H1 (cell line): Measurements from ENCODE around the gene LYPD6. TPM values are rescaled to one million over a fixed set of nuclear protein-coding genes. Genes with fewer than 3 reads are reported as not detected.

ENCODE experiments used
- CTCF ChIA-PET: fragments of 300-600 bp; sonication (Branson Sonifier 250); formaldehyde crosslinking; loops from one replicate; lab custom pipeline; 2021; ENCODE audit not compliant: partially characterized antibody; lab: Charles Lee
- POLR2A ChIA-PET: fragments of 300-600 bp; sonication (Branson Sonifier 250); formaldehyde crosslinking; loops from one replicate; lab custom pipeline; 2021; ENCODE audit warnings: inconsistent platforms; ENCODE audit not compliant: partially characterized antibody; lab: Charles Lee
- DNase-seq, 2 experiments: peaks; one replicate each; pipeline versions ENCODE4 v3.0.0 to v3.0.0-alpha.2; 2010 to 2022; ENCODE audit warnings: low spot score in 2 of 2, low read depth in 1 of 2, mixed read lengths in 1 of 2
- FAIRE-seq: peaks from 2 replicates; lab custom pipeline; 2011; peaks lifted over from hg19 to GRCh38; lab: Jason Lieb, UNC
- H2AFZ ChIP-seq: 2 replicates; pipeline ENCODE4 v1.8.1; 2012; ENCODE audit warnings: low read length, inconsistent platforms
- H2AK5ac ChIP-seq: 2 replicates; pipeline ENCODE4 v1.6.1; 2013; ENCODE audit warnings: low read depth, low read length
- H2BK120ac ChIP-seq: replicated peaks from 2 replicates; pipeline ENCODE3; 2013; ENCODE audit warnings: low read depth, low read length, inconsistent platforms
- H2BK12ac ChIP-seq: 2 replicates; pipeline ENCODE4 v1.6.1; 2013; ENCODE audit warnings: low read depth, low read length
- H2BK15ac ChIP-seq: 2 replicates; pipeline ENCODE4 v1.6.1; 2013; ENCODE audit warnings: low read length
- H2BK20ac ChIP-seq: 2 replicates; pipeline ENCODE4 v1.6.1; 2013; ENCODE audit warnings: low read length
- H2BK5ac ChIP-seq: 2 replicates; pipeline ENCODE4 v1.6.1; 2013; ENCODE audit warnings: low read depth, low read length
- H3K14ac ChIP-seq: 2 replicates; pipeline ENCODE4 v1.6.1; 2013; ENCODE audit warnings: inconsistent platforms; ENCODE audit not compliant: insufficient read length
- H3K18ac ChIP-seq: 2 replicates; pipeline ENCODE4 v1.6.1; 2013; ENCODE audit warnings: low read length; ENCODE audit errors: extremely low read depth
- H3K23ac ChIP-seq: 2 replicates; pipeline ENCODE4 v1.6.1; 2013; ENCODE audit warnings: inconsistent platforms; ENCODE audit not compliant: insufficient read length
- H3K23me2 ChIP-seq: 2 replicates; pipeline ENCODE4 v1.6.1; 2013; ENCODE audit warnings: low read depth, low read length
- H3K27ac ChIP-seq: 2 replicates; pipeline ENCODE4 v1.6.1; 2011; ENCODE audit warnings: low read depth, low read length, inconsistent platforms
- H3K27me3 ChIP-seq, 4 experiments: replicated peaks in 1 of 4; 1 replicate in 1 of 4; 2 replicates in 3 of 4; pipeline versions ENCODE4 v1.6.1 to v1.8.1; 2011 to 2013; ENCODE audit warnings: low read length in 3 of 4, mild to moderate bottlenecking in 3 of 4, inconsistent platforms in 2 of 4, mixed read lengths in 2 of 4, moderate library complexity in 1 of 4; ENCODE audit not compliant: control insufficient read depth in 3 of 4, insufficient read depth in 3 of 4; ENCODE audit errors: extremely low read depth in 1 of 4
- H3K36me3 ChIP-seq, 4 experiments: 2 replicates each; pipeline versions ENCODE4 v1.6.1 to v1.8.1; 2011 to 2013; ENCODE audit warnings: mild to moderate bottlenecking in 4 of 4, low read length in 3 of 4, moderate library complexity in 2 of 4, control low read depth in 1 of 4, inconsistent platforms in 1 of 4; ENCODE audit not compliant: insufficient read depth in 4 of 4, control insufficient read depth in 2 of 4
- H3K4ac ChIP-seq: replicated peaks from 2 replicates; pipeline ENCODE3; 2013; ENCODE audit warnings: low read length, low read depth, mixed read lengths, inconsistent platforms; ENCODE audit not compliant: insufficient read length
- H3K4me1 ChIP-seq, 4 experiments: replicated peaks in 1 of 4; 1 replicate in 1 of 4; 2 replicates in 3 of 4; pipeline versions ENCODE4 v1.6.1 to v1.8.1; 2011 to 2013; ENCODE audit warnings: low read length in 3 of 4, inconsistent platforms in 2 of 4, mixed read lengths in 1 of 4; ENCODE audit not compliant: insufficient read depth in 4 of 4, control insufficient read depth in 3 of 4
- H3K4me2 ChIP-seq, 2 experiments: 2 replicates each; pipeline versions ENCODE4 v1.6.1 to v1.8.1; 2011 to 2013; ENCODE audit warnings: low read depth in 2 of 2, low read length in 2 of 2, control low read depth in 1 of 2, inconsistent platforms in 1 of 2, mild to moderate bottlenecking in 1 of 2; ENCODE audit not compliant: insufficient read depth in 1 of 2
- H3K4me3 ChIP-seq, 4 experiments: fragments of 200-600, 300-600 bp in 1 of 4; sonication (generic), shearing (Covaris generic), sonication (Bioruptor Twin) in 1 of 4; 2 replicates each; pipeline versions ENCODE4 v1.5.1 to v1.8.1; 2011 to 2016; ENCODE audit warnings: low read length in 4 of 4, low read depth in 3 of 4, control low read depth in 2 of 4, inconsistent platforms in 2 of 4, mild to moderate bottlenecking in 2 of 4, mixed read lengths in 1 of 4, moderate library complexity in 1 of 4; ENCODE audit not compliant: insufficient read depth in 2 of 4; ENCODE audit errors: extremely low read depth in 1 of 4
- H3K56ac ChIP-seq: replicated peaks from 2 replicates; pipeline ENCODE3; 2013; ENCODE audit warnings: low read depth, mild to moderate bottlenecking, mixed read lengths, low read length, inconsistent platforms; ENCODE audit not compliant: insufficient read length
- H3K79me1 ChIP-seq: 2 replicates; pipeline ENCODE4 v1.6.1; 2013; ENCODE audit warnings: low read depth, low read length, control low read depth
- H3K79me2 ChIP-seq, 2 experiments: 2 replicates each; pipeline versions ENCODE4 v1.6.1 to v1.8.1; 2012 to 2013; ENCODE audit warnings: low read length in 2 of 2, mild to moderate bottlenecking in 2 of 2, inconsistent platforms in 1 of 2; ENCODE audit not compliant: insufficient read depth in 2 of 2, control insufficient read depth in 1 of 2
- H3K9ac ChIP-seq, 4 experiments: replicated peaks in 1 of 4; 1 replicate in 1 of 4; 2 replicates in 3 of 4; pipeline versions ENCODE4 v1.6.1 to v1.8.1; 2011 to 2013; ENCODE audit warnings: low read depth in 3 of 4, low read length in 3 of 4, control low read depth in 2 of 4, mild to moderate bottlenecking in 2 of 4, moderate library complexity in 2 of 4, inconsistent platforms in 1 of 4; ENCODE audit errors: extremely low read depth in 1 of 4
- H3K9me3 ChIP-seq, 2 experiments: 2 replicates each; pipeline versions ENCODE4 v1.6.1 to v1.8.1; 2012 to 2013; ENCODE audit warnings: mild to moderate bottlenecking in 2 of 2, moderate library complexity in 2 of 2, control low read depth in 1 of 2, inconsistent platforms in 1 of 2, low read depth in 1 of 2, low read length in 1 of 2, mixed read lengths in 1 of 2; ENCODE audit not compliant: insufficient read depth in 2 of 2
- H4K20me1 ChIP-seq, 2 experiments: replicated peaks in 1 of 2; 2 replicates each; pipeline versions ENCODE3 to v1.8.1; 2011 to 2013; ENCODE audit warnings: inconsistent platforms in 2 of 2, low read length in 2 of 2, mild to moderate bottlenecking in 1 of 2; ENCODE audit not compliant: insufficient read depth in 2 of 2, control insufficient read depth in 1 of 2
- H4K5ac ChIP-seq: 2 replicates; pipeline ENCODE4 v1.6.1; 2013; ENCODE audit warnings: low read length, low read depth, mixed read lengths, inconsistent platforms; ENCODE audit not compliant: insufficient read length
- H4K8ac ChIP-seq: 2 replicates; pipeline ENCODE4 v1.8.0; 2013; ENCODE audit warnings: mild to moderate bottlenecking, moderate library complexity, low read length, inconsistent platforms; ENCODE audit not compliant: insufficient read depth; ENCODE audit errors: extremely low read depth
- H4K91ac ChIP-seq: replicated peaks from 2 replicates; pipeline ENCODE3; 2013; ENCODE audit warnings: low read length, mixed read lengths, inconsistent platforms; ENCODE audit not compliant: insufficient read length
- ASH2L ChIP-seq: fragments of 200-600, 300-600 bp; sonication (generic); IDR thresholded peaks from one replicate; pipeline ENCODE4 v1.7.1; 2017; ENCODE audit warnings: low read length
- JUN ChIP-seq: IDR thresholded peaks from 2 replicates; pipeline ENCODE4 v1.6.1; 2011; ENCODE audit warnings: low read depth, mild to moderate bottlenecking, improper control_type of control experiment, low read length
- KDM5A ChIP-seq: fragments of 200-600 bp; IDR thresholded peaks from 2 replicates; pipeline ENCODE4 v1.7.1; 2012; ENCODE audit warnings: mild to moderate bottlenecking, low read length, inconsistent platforms, mixed read lengths
- MAFK ChIP-seq: IDR thresholded peaks from 2 replicates; pipeline ENCODE4 v1.6.1; 2012; ENCODE audit warnings: low read depth, mild to moderate bottlenecking, improper control_type of control experiment, low read length
- PHF8 ChIP-seq: fragments of 200-600 bp; sonication (generic); conservative IDR thresholded peaks from 2 replicates; pipeline ENCODE4 v1.7.1; 2012; ENCODE audit warnings: low read depth, mild to moderate bottlenecking, inconsistent platforms, low read length, moderate library complexity
- RXRA ChIP-seq: IDR thresholded peaks from 2 replicates; pipeline ENCODE4 v1.6.1; 2011; ENCODE audit warnings: low read depth, mild to moderate bottlenecking, low read length, moderate library complexity; ENCODE audit not compliant: insufficient read depth
- TAF7 ChIP-seq: optimal IDR thresholded peaks from 2 replicates; pipeline ENCODE3; 2011; ENCODE audit warnings: low read depth, mild to moderate bottlenecking, inconsistent platforms, low read length, moderate library complexity, borderline replicate concordance
- WGBS, 2 experiments: shearing (Covaris generic) in 1 of 2; methylation state at CpG; one replicate each; pipeline versions ENCODE4 v1.1.6 to v1.1.7; 2013 to 2015; ENCODE audit warnings: low lambda C conversion rate in 2 of 2, mixed read lengths in 2 of 2, inconsistent platforms in 1 of 2, low coverage in 1 of 2, missing lambda C conversion rate in 1 of 2; ENCODE audit not compliant: insufficient replicate concordance in 2 of 2, insufficient coverage in 1 of 2, insufficient read length in 1 of 2; ENCODE audit errors: extremely low coverage in 1 of 2, missing lambda C conversion rate in 1 of 2; 5-methylcytosine and 5-hydroxymethylcytosine counted together
- polyA plus RNA-seq, 7 experiments: library from polyadenylated mRNA; depleted of rRNA in 3 of 7; stranded (reverse) in 5 of 7; unstranded in 2 of 7; fragments of >200 nt in 5 of 7; fragments of 200-250 nt in 2 of 7; gene quantifications; 1 replicate in 5 of 7; 2 replicates in 1 of 7; 4 replicates in 1 of 7; pipeline versions ENCODE4 v1.2.1 to v1.2.3, GENCODE V29; 2011 to 2013; ENCODE audit warnings: missing spikeins in 2 of 7, mixed read lengths in 2 of 7
- total RNA-seq: library from RNA; stranded (reverse); fragmentation: NEBNext Ultra II Directional; extraction: Animal tissue kit (Norgen Biotek cat#: 25700); gene quantifications from 2 replicates; pipeline ENCODE4 v1.2.1, GENCODE V29; 2021

The LYPD6 gene
- total and polyA plus RNA-seq, 2 of the 8 experiments (the other 6 are each of a cell fraction or from before 2014, with no cell fraction given) = 5.6 to 8.9 TPM

- Histone ChIP-seq H3K79me1 (no peaks in the 10 kb centered on the region), H2BK20ac (no peak overlapping the region), H2BK15ac (no peak overlapping the region), H4K20me1 (no peaks in the 10 kb centered on the region), H2BK12ac (no peak overlapping the region), H3K79me2 (no peaks in the 10 kb centered on the region), H3K27ac (no peak overlapping the region), H3K36me3 (no peaks in the 10 kb centered on the region), H3K23ac (no peak overlapping the region), H4K8ac (no peak overlapping the region), H2AK5ac (no peak overlapping the region), H3K4me3 (no peak overlapping the region), H3K18ac (no peak overlapping the region), H3K56ac (no peak overlapping the region), H2AFZ (no peak overlapping the region), H3K14ac (no peak overlapping the region), H3K4ac (no peak overlapping the region), H2BK5ac (no peak overlapping the region), H2BK120ac (no peak overlapping the region), H3K4me1 (no peaks in the 10 kb centered on the region), H3K23me2 (no peaks in the 10 kb centered on the region), H3K27me3 (no peaks in the 10 kb centered on the region), H4K5ac (no peak overlapping the region), H4K91ac (no peak overlapping the region), H3K9ac (no peak overlapping the region), H3K4me2 (no peak overlapping the region), H3K9me3 (no peaks in the 10 kb centered on the region)
- CTCF ChIA-PET = interaction anchor here (1.6 kb wide), 1 partner anchor 11 kb away, joined by 3 read pairs; no protein-coding TSS in a partner anchor
- DNase-seq = no peak
- TF ChIP-seq MAFK (peak; percentile 31; the same call in 1 of the 2 replicates), PHF8 (no peak), TAF7 (no peak), JUN (no peak), KDM5A (no peak), ASH2L (no peak), RXRA (no peak)
- FAIRE-seq = no peak
- WGBS, 2 experiments = 78% methylated on average over 2 of the region's 2 CpGs; no CpG with 5 or more reads in 1 of the 2 experiments
- POLR2A ChIA-PET = interaction anchor here (1.8 kb wide), 1 partner anchor 12 kb away, joined by 4 read pairs; no protein-coding TSS in a partner anchor
Observed at GRCh38 chr2:149344105-149344504, 13.7 kb downstream of the LYPD6 start.
